ENCODE data around the gene PHC2.
A peak's percentile ranks its signal among the peaks of the same experiment; 100 is the strongest.

The PHC2 gene, protein sequence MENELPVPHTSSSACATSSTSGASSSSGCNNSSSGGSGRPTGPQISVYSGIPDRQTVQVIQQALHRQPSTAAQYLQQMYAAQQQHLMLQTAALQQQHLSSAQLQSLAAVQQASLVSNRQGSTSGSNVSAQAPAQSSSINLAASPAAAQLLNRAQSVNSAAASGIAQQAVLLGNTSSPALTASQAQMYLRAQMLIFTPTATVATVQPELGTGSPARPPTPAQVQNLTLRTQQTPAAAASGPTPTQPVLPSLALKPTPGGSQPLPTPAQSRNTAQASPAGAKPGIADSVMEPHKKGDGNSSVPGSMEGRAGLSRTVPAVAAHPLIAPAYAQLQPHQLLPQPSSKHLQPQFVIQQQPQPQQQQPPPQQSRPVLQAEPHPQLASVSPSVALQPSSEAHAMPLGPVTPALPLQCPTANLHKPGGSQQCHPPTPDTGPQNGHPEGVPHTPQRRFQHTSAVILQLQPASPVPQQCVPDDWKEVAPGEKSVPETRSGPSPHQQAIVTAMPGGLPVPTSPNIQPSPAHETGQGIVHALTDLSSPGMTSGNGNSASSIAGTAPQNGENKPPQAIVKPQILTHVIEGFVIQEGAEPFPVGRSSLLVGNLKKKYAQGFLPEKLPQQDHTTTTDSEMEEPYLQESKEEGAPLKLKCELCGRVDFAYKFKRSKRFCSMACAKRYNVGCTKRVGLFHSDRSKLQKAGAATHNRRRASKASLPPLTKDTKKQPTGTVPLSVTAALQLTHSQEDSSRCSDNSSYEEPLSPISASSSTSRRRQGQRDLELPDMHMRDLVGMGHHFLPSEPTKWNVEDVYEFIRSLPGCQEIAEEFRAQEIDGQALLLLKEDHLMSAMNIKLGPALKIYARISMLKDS

DNA sequence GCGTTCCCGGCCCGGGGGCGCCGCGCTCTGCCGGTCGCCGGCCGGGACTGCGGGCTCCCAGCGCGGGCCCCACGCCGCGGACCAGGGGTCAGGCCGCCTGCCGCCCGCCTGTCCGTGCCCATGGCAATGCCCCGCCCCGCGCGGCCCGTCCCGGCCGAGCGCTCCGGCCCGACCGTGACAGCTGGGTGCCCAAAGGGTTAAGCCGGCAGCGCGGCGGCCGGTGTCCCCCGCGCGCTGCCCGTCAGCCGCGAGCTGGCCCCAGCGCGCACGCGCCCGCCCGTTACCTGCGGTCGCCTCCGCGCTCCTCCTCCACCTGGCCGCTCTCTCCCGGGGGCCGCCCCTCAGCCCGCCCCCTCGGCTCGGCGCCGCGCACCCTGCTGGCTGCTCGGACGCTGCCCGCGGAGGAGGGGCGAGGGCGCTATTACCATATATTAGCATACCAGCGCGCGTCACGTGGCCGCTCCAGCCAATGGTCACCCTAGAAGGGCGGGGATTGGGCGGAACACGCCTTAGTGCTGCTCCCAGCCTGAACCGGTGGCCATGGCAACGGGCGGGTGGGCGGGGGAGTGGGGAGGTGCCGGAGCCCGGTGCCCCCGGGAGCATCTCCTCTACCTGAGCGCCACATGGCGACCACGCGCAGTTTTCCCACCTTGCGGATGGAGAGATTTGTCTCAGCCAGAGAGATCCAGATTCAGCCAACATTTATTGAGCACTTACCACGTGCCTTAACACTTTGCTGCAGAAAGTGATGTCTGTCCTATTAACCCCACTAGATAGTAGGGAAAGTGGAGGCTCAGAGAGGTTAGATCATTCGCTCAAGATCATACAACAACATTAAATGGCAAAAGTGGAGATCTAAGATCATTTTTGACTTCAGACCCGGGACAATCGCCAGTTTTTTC is at the start of gene PHC2:
Gene PHC2 (minus strand): TSS at position 404 of the 902 bp plus-strand sequence. CDS start 55,556 bp downstream, outside the sequence.
- DNase-seq (ENCODE audit: low read depth, low spot score) = peak; percentile 99

DNA sequence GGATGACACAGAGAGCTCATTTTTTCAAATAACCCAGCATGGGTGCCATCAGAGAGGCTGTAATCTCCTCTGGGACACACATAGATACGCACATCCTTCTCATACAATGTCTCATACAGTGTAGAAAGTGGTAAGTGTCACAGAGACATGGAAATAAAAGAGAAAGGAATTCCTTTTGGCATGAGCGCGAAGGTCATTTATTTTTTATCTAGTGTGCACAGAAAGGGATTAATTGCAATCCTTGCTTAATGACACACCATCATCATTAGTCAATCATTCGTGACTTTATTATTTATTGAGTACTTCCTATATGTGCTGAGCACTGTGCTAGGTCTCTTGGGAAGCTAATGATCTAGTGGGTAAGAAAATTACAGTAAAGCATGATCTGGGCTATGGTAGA is 46.6 kb upstream of the PHC2 start:
- no peak for DNase-seq (ENCODE audit: low read depth, low spot score)

DNA sequence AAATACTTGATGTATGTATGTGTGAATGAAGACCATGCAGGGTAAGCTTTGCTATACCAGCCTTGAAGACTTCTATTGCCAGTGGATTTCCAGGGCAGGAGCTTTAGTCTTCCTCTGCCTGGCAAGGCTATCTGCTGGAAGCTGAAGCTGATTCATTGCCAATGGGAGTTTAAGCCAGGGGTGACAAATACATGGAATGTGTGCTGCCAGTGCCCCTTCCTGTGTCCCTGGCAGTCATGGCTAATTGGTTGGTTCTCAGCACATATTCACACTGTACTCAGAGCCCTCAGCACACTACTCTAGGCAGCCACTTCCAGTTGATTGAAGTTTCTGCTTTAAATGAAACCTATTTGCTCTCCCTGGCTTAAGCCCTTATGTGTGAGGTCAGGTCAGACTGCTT is 43.0 kb upstream of the PHC2 start:
- DNase-seq (ENCODE audit: low read depth, low spot score) = no peak

DNA sequence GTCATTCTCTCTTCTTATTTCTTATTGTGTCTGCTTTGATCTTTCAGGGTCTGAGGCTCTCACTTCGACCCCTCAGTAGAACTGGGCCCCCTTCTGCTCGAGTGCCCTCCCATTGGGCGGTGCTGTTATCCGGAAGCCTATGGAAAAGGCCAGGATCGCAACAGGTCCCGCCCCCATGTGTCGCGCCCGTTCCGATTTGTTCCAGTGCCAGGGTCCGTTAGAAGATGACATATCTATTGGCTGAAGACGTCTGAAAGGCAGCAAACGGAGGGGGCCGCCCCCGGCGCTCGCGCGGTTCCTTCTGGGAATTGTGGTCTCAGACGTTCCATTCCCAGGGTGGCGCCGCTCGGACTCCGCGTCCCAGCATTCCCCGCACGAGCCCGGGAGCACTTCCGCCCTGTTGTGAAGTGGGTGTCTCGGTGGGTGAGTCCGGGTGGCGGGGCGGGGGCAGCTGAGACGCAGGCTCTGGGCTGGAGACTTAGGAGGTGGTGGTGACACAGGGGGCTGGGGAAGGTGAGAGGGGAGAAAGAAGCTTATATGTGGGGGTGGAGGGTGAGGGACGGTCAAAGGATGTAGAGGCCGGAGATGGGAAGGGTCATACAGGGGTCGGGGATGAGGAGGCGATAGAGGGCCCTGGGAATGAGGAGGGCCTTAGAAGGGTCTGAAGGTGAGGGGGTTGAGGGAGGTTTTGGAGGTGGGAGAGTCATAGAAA is 41.5 kb upstream of the PHC2 start, which contains the start of gene ZSCAN20:
Gene ZSCAN20 (plus strand): TSS at position 377 of the 712 bp plus-strand sequence. CDS start 6,644 bp downstream, outside the sequence.
- DNase-seq (ENCODE audit: low read depth, low spot score) = peak; percentile 99

DNA sequence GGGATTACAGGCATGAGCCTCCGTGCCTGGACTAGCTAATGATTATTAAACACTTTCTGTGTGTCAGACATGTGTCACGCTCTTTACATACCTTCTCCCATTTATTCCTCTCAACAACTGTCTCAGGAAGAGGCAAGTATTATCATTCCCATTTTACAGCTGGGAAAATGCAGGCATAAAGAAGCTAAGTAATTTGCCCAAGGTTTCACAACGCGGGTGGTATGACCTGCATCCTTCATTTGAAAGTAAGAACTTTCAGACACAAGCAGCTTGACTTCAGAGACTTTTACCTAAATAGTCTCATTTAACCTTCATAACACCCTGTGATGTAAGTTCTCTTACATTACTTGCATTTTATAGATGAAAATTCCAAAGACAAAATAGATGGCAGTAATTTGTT is 40.5 kb upstream of the PHC2 start:
- no peak for DNase-seq (ENCODE audit: low read depth, low spot score)

DNA sequence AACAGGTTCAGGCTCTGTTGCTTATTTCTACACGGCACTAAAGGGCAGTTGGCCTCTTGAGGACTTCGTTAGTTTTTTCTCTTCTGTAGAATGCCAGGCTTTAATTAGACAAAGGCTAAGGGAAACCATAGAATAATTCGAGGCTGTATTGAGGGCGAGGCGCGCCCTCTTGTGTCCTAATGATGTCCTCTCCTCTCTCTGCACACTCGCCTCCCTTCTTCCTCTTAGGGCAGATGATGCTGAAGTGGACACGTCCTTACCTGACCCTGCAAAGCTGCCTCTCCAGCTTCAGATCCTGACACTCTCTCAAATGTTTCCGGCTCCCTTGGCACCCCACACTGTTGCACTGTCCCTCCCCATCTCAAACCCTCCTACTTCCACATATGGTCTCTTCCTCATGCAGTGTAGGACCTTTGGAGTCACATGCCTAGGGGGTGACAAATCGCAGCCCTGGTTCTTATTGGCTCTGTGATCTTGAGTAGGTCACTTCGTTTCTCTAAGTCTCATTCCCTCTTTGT is 39.7 kb upstream of the PHC2 start:
- peak; percentile 86 for DNase-seq (ENCODE audit: low read depth, low spot score)

DNA sequence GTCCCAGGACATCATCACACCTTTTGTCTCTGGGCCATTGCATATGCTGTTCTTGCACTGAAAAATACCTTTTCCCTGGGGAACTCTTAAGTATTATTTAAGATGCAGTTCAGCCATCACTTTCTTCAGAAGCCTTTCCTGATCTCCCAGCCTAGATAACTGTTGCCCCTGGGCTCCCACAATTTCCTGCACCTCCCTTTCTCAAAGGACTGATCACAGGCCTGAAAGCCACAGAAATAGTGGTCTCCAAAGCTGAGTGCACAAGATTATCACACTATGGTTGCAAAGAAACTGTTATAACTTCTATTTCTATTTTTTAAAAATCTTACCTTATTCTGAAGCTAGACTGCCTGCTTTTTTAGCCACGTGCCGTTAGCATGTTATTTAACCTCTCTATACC is 38.8 kb upstream of the PHC2 start:
- no peak for DNase-seq (ENCODE audit: low read depth, low spot score)

DNA sequence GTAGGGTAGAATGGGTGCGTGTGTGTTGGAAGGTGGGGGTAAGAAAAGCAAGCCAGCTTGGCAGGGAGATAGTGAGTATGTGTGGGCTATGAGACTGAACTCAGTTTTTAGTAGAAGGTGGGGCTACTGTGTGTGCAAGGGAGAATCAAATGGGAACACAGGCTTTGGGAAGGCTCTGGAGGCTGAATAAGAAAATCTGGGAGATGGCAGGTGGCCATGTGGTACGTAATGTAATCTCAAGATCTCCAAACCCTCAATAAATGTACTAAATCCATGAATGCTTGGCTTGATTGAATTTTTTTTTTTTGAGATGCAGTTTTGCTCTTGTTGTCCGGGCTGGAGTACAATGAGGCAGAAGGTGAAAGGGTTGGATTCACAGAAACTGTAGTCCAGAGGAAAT is 38.1 kb upstream of the PHC2 start:
- DNase-seq (ENCODE audit: low read depth, low spot score) = no peak

DNA sequence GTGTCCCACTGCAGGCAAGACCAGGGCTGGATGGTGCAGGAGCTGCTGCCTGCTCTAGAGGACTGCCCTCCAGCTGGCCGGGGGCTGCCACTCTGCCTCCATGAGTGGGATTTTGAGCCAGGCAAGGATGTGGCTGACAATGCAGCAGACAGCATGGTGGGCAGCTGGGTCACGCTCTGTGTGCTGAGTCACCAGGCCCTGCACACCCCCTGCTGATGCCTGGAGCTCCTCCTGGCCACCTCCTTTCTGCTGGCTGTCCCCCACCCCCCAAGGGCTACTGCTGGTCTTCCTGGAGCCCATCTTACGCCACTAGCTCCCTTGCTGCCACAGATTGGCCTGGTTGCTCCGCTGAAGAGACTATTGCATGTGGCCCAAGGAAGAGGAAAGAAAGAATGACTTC is 37.6 kb upstream of the PHC2 start:
- DNase-seq (ENCODE audit: low read depth, low spot score) = no peak

DNA sequence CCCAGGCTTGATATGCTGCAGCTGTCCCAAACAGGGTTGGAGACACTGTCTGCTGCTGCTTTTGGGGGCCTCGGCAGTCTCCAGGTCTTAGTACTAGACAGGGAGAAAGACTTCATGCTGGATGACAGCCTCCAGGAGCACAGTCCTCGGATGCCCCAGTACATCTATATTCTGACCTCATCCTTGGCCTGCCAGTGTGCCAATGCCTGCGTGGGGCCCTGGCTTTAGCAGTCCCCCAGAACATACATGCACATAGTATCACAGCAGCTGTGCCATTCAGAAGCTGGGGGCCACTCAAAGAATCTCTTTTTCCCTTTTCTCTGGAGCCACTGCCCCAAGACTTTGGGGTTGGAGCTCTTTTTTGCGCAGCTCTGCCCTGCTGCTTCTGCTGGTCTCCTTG is 37.1 kb upstream of the PHC2 start:
- no peak for DNase-seq (ENCODE audit: low read depth, low spot score)

DNA sequence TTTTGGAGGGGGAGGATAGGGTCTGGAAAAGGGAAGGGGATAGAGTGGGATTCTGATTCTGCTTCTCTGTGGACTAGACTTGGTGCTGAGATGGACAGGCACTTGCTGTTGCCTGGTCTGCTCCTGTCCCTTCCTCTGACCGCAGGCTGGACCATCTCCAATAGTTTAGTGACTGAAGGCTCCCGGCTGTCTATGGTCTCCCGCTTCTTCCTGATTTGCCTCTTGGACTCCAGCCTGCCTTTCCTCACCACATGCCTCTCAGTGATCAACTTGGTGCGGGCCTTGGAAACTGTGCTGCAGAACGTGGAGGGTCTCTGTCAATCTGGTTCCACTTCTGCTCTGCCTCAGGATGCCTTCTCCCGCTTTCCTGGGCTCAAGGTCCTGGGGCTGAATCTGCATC is 35.3 kb upstream of the PHC2 start:
- no peak for DNase-seq (ENCODE audit: low read depth, low spot score)

DNA sequence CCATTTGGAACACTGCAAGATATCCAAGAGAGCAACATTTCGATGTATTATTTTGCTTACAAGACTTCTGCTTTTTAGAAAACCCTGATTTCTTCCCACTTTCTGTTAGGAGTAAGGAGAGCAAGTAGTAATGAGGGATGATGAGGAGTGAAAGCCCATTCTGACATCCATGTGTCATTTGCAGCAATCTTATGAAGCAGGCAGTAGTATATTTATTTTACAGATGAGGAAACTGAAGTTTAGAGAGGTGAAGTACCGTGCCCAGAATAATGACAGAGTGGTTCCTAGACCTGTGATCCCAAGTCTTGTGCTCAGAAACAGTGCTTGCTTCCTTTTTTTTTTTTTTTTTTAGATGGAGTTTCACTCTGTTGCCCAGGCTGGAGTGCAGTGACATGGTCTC is 34.4 kb upstream of the PHC2 start:
- DNase-seq (ENCODE audit: low read depth, low spot score) = no peak

DNA sequence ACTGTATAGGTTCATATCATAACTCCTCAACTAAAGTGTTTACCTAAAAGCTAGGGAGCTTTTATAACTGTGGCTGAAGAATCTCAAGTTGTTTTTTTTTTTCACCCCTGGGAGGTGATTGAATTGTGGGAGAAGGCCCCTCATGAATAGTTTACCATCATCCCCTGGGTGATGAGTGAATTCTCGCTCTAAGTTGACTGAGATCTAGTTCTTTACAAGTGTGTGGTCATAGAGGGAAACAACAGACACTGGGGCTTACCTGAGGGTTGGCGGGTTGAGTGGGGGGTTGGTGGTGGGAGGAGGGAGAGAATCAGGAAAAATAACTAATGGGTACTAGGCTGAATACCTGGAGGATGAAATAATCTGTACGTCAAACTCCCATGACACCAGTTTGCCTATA is 33.7 kb upstream of the PHC2 start:
- no peak for DNase-seq (ENCODE audit: low read depth, low spot score)

DNA sequence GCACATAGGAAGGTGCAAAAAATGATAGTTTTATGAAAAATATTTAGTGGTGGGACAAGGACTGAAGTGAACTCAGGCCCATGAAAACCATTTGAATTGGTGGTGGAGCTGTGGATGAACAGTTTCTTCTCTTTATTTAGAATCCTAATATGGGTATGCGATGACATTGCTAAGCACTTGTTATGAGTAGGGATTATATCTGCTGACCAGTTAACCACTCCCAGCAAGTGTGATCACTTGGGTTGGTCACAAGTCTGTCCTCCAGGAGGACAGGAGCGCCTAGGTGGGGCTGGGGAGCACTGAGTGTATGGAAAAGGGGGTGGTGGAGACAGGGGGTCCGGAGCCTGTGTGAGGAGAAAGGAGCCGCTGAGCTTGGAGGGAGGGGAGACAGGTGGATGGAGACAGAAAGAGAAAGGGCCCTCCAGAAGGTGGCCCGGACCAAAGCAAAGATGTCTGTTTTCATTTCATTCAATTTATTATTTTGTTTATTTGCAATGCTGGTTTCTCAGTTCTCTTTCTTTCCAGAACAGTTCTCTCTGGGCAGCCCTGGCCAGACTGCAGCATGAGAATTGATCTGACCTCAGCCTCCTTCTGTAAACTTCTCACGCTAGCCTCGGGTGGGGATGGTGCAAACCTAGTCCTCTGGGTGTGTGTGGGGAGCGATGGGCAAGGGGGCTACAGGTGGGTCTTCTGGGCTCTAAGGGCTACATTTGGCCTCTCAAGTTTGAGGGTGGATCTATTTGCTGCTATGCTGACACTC is 31.7 kb upstream of the PHC2 start:
- no peak for DNase-seq (ENCODE audit: low read depth, low spot score)

DNA sequence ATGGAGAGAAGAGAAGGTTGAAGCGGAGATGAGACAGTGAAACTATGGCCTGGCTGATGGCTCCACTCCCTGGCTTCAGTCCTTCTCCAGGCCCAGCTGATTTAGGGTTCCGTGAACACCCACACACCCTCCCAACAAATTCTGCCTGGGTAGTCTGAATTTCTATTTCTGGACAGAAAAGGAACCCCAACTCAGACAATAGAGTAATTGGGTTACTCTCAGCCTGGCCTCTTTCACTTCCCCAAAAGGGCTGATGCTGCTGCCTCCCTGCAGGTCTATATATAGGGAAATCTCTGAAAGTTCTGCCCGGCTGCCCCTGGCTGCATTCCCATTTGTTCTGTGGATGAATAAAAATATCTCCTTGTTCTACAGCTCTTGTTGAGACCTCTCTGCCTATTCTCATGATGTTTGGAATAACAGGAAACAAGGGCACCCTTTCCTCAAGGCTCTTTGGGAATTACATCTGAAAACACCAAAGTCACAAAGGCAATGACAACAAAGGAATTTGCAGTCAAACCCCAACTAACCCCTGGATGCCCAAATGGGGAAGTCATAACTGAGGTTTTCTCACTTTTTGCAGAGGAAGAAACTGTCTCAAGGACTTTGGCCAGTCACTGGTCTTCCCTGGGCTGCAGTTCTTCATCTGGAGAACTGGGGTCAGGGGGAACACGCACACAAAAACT is 30.2 kb upstream of the PHC2 start:
- DNase-seq (ENCODE audit: low read depth, low spot score) = no peak

DNA sequence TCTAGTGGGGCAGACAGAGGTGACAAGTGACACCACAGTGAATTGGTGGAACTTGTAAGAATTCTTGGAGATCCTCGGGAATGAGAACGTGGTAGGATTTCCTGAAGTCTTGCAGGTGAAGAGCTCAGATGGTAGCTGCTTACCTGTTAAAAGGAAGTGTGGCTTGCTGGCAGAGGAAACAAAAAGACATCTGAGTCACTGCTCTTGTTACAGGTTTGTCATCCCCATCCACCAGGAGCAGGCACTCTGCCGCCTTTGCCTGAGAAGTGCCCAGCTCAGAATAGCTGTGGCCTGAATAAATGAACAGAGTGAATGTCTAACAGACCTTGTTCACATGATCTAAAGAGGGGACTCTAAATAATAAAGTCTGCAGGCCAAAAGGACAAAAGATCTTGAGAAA is 29.2 kb upstream of the PHC2 start:
- DNase-seq (ENCODE audit: low read depth, low spot score) = no peak

DNA sequence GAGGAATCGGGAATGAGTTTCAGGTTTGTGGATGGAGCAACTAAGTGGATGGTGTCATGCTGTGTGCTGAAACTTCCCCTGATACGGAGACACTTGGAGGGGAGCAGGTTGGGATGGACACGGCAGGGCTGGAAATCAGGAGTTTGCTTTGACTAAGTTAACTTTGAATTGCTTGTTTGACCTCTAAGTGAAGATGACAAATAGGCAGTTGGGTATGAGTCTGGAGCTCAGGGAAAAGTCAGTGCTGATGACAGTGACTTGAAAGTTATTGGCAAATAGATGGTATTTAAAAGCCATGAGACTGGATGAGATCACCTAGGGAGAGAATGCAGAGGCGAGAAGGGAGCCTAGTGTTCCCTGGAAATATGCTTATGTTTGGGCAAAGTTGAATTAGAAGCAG is 28.8 kb upstream of the PHC2 start:
- DNase-seq (ENCODE audit: low read depth, low spot score) = no peak

DNA sequence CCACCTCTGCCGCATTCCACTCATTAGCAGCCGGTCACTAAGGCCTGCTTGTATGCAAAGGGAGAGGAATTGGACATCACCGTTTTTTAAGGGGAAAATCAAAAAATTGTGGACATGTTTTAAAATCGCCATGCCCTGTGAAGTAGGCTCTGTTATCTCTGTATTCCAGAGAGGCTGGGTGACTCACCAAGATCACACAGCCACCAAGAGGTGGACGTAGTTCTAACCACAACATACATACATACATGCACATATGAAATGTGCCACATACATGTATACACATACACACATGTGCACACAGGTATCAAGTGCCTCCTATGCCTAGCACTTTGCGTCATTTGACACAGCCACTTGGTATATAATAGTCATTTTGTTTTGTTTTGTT is 25.6 kb upstream of the PHC2 start:
- no peak for DNase-seq (ENCODE audit: low read depth, low spot score)
